A673 (cell line): Measurements from ENCODE around the gene CELSR3. TPM values are rescaled to one million over a fixed set of nuclear protein-coding genes. Genes with fewer than 3 reads are reported as not detected.
A peak's percentile ranks its signal among the peaks of the same experiment; 100 is the strongest.

ENCODE experiments used
- BruUV-seq: library from RNA; stranded (reverse); fragments of 400-500 nt; replicated peaks from 2 replicates; lab custom pipeline; 2021; lab: Mats Ljungman, UMichigan
- CTCF ChIA-PET: fragments of 300-600 bp; sonication (Branson Sonifier 250); formaldehyde crosslinking; loops from one replicate; lab custom pipeline; 2022; ENCODE audit warnings: antibody characterized with exemption; lab: Charles Lee
- POLR2A ChIA-PET: fragments of 300-600 bp; sonication (Branson Sonifier 250); formaldehyde crosslinking; loops from one replicate; lab custom pipeline; 2022; ENCODE audit warnings: antibody characterized with exemption; ENCODE audit not compliant: low non-redundant PET; lab: Charles Lee
- DNase-seq: peaks from one replicate; pipeline ENCODE4 v3.0.0-alpha.2; 2015; ENCODE audit warnings: low spot score
- H3K27ac ChIP-seq: fragments of 200-600 bp; sonication (generic); 2 replicates; pipeline ENCODE4 v1.5.1; 2016; ENCODE audit warnings: mixed run types, low read depth, mild to moderate bottlenecking, mixed read lengths, antibody characterized with exemption, low read length; ENCODE audit not compliant: poor library complexity, severe bottlenecking
- H3K27me3 ChIP-seq: fragments of 200-600 bp; sonication (generic); replicated peaks from 2 replicates; pipeline ENCODE4 v1.6.1; 2017; ENCODE audit warnings: mixed run types, low read depth, mild to moderate bottlenecking, mixed read lengths, antibody characterized with exemption, low read length; ENCODE audit not compliant: insufficient read depth, poor library complexity
- H3K36me3 ChIP-seq: fragments of 200-600 bp; sonication (generic); 2 replicates; pipeline ENCODE4 v1.6.1; 2016; ENCODE audit warnings: mixed run types, mild to moderate bottlenecking, mixed read lengths, antibody characterized with exemption, low read length; ENCODE audit not compliant: insufficient read depth, poor library complexity, severe bottlenecking
- H3K4me1 ChIP-seq: fragments of 200-600 bp; sonication (generic); 2 replicates; pipeline ENCODE4 v1.6.1; 2017; ENCODE audit warnings: mixed run types, mild to moderate bottlenecking, mixed read lengths, antibody characterized with exemption, low read length; ENCODE audit not compliant: insufficient read depth, poor library complexity, severe bottlenecking
- H3K4me3 ChIP-seq: fragments of 200-600 bp; sonication (generic); 2 replicates; pipeline ENCODE4 v1.5.1; 2016; ENCODE audit warnings: low read depth, mixed run types, mild to moderate bottlenecking, mixed read lengths, low read length; ENCODE audit not compliant: poor library complexity, severe bottlenecking
- H3K9me3 ChIP-seq: fragments of 200-600 bp; sonication (generic); 2 replicates; pipeline ENCODE4 v1.6.1; 2016; ENCODE audit warnings: mixed run types, low read depth, mild to moderate bottlenecking, mixed read lengths, antibody characterized with exemption, low read length; ENCODE audit not compliant: poor library complexity, severe bottlenecking
- EZH2 ChIP-seq: fragments of 200-600 bp; sonication (generic); IDR thresholded peaks from 2 replicates; pipeline ENCODE4 v1.6.1; 2017; ENCODE audit warnings: borderline replicate concordance, low read depth, mild to moderate bottlenecking, mixed read lengths, antibody characterized with exemption, low read length; ENCODE audit not compliant: poor library complexity, severe bottlenecking
- intact Hi-C: fragments of 100-400 bp; cut with micrococcal nuclease; formaldehyde crosslinking; loops from one replicate; pipeline ENCODE4 v1.10.0; 2022; ENCODE audit not compliant: unreplicated experiment
- total RNA-seq: library from RNA; stranded (reverse); gene quantifications from 2 replicates; pipeline ENCODE4 v1.2.3, GENCODE V29; 2021
- TF ChIP-seq, protein P1 (sequence below): fragments of 300-800, 200-600 bp; sonication (generic); conservative IDR thresholded peaks from 2 replicates; pipeline ENCODE4 v1.5.1; 2017; ENCODE audit warnings: low read depth, mild to moderate bottlenecking, antibody characterized with exemption, low read length, moderate library complexity, mixed read lengths

CELSR3 gene
- total RNA-seq, 1 experiment from 2014 or later, result 1.2 TPM

DNA sequence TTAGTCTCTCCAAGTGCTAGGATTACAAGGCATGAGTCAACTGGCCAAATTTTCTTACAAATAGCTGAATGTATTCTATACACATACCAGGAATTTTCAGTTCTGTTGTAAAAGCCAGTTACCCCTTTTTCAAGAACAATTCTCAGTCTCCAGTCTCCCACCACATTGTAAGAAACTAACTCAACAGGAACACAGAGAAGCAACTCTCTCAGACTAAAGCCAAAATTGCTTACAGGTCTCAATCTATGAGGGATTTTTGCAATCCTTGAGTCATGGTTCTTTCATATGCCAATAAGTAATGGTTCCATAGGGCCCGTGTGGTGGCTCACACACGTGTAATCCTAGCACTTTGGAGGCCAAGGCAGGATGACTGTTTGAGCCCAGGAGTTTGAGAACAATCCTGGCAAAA lies 45.8 kb upstream of the CELSR3 start:
- DNase-seq, result no peak
- BruUV-seq, result no TSS peak
- CTCF ChIA-PET, result no interaction called here
- intact Hi-C loops, result no loop called here
- H3K36me3 ChIP-seq, result peaks cover 14% of the 10 kb centered on the region
- H3K27ac ChIP-seq, result no peak overlapping the region
- H3K27me3 ChIP-seq, result no peaks in the 10 kb centered on the region
- peaks cover 5% of the 10 kb centered on the region for H3K4me1 ChIP-seq
- POLR2A ChIA-PET, result no interaction called here
- TF ChIP-seq, protein P1, sequence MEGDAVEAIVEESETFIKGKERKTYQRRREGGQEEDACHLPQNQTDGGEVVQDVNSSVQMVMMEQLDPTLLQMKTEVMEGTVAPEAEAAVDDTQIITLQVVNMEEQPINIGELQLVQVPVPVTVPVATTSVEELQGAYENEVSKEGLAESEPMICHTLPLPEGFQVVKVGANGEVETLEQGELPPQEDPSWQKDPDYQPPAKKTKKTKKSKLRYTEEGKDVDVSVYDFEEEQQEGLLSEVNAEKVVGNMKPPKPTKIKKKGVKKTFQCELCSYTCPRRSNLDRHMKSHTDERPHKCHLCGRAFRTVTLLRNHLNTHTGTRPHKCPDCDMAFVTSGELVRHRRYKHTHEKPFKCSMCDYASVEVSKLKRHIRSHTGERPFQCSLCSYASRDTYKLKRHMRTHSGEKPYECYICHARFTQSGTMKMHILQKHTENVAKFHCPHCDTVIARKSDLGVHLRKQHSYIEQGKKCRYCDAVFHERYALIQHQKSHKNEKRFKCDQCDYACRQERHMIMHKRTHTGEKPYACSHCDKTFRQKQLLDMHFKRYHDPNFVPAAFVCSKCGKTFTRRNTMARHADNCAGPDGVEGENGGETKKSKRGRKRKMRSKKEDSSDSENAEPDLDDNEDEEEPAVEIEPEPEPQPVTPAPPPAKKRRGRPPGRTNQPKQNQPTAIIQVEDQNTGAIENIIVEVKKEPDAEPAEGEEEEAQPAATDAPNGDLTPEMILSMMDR, result no peak
- TF ChIP-seq EZH2, result no peak
- no peaks in the 10 kb centered on the region for H3K9me3 ChIP-seq
- H3K4me3 ChIP-seq, result no peak overlapping the region

DNA sequence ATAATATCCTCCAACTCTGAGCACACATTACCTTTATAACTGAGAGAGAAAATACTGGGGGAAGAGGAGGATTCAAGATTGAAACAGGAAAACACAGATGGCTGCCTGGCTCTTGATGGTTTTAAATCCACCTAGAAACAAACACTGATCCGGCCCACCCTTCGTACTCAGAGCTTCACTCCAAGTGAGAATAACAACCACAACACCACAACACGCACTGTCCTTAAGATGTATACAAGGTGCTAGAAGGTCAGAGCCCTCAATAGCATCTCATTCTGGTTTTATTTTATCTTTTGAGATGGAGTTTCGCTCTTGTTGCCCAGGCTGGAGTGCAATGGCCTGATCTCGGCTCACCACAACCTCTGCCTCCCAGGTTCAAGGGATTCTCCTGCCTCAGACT lies 44.5 kb upstream of the CELSR3 start:
- Histone ChIP-seq H3K36me3 (peaks cover 17% of the 10 kb centered on the region), H3K9me3 (no peaks in the 10 kb centered on the region), H3K27ac (no peak overlapping the region), H3K4me3 (no peak overlapping the region), H3K27me3 (no peaks in the 10 kb centered on the region), H3K4me1 (peaks cover 5% of the 10 kb centered on the region)
- BruUV-seq, result no TSS peak
- ChIA-PET CTCF (no interaction called here), POLR2A (no interaction called here)
- DNase-seq, result no peak
- intact Hi-C loops, result no loop called here
- TF ChIP-seq, protein P1, result no peak
- no peak for TF ChIP-seq EZH2

GRCh38 chr3:48702320-48702920 lies 39.7 kb upstream of the CELSR3 start:
- BruUV-seq, result TSS peak; percentile 17
- intact Hi-C loops, result no loop called here
- Histone ChIP-seq H3K4me1 (no peaks in the 10 kb centered on the region), H3K9me3 (no peaks in the 10 kb centered on the region), H3K27me3 (no peaks in the 10 kb centered on the region), H3K4me3 (no peak overlapping the region), H3K36me3 (peaks cover 7% of the 10 kb centered on the region), H3K27ac (no peak overlapping the region)
- no peak for DNase-seq
- ChIA-PET CTCF (no interaction called here), POLR2A (no interaction called here)
- no peak for TF ChIP-seq EZH2
- TF ChIP-seq, protein P1, result no peak
